ENCODE measurements around the gene ABCD1. TPM values are rescaled to one million over a fixed set of nuclear protein-coding genes. Genes with fewer than 3 reads are reported as not detected.
"Not testable (repeated sequence)": the region's sequence is repeated elsewhere in the genome, so short reads cannot be mapped to it uniquely, and the experiment has no call there.

The ABCD1 gene
- total RNA-seq, 1 experiment from 2014 or later = 1.5 TPM

GRCh38 chrX:153732401-153732800 lies 7.7 kb downstream of the ABCD1 start:
- peak; percentile 28 for DNase-seq (ENCODE audit: low read depth)

DNA sequence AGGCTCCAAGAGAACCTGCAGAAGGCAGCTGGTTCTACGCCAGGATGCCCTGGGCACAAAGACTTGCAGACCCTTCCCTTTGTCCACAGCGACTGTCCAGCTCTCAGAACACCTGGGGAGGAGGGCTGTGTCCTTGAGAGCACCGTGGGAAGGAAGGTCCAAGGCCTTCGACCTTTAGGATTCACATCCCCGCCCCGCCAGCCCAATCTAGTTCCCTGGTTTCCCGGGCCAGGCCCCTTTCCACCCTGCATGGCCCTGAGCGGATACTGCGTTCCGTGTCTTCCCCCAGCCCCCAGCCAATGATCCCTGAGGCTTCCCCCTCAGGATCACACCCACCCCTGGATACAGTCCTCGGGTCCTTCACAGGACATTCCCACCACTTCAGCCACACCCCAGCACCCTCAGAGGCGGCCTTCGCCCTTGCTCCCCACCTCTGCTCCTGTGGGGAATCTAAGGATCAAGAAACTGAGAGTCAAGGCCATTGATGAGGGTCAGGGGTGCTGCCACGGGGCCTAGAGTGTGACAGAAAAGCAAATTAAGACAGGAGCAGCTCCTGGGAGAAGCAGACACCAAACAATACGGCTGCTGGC lies 9.1 kb downstream of the ABCD1 start:
- DNase-seq (ENCODE audit: low read depth) = no peak

DNA sequence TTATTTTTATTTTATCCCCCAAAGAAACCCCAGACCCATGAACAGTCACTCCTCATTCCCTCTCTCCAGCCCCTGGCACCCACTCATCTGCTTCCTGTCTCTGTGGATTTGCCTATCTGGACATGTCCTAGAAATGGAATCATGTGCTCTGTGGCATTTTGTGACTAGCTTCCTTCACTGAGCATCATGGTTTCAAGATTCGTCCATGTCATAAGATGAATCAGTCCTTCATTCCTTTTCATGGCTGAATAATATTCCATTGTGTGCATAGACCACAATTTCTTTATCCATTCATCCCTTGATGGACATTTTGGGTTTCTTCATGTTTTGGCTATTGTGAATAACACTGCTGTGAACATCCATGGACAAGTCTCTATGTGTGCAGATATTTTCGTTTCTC lies 10.2 kb downstream of the ABCD1 start:
- no peak for DNase-seq (ENCODE audit: low read depth)

DNA sequence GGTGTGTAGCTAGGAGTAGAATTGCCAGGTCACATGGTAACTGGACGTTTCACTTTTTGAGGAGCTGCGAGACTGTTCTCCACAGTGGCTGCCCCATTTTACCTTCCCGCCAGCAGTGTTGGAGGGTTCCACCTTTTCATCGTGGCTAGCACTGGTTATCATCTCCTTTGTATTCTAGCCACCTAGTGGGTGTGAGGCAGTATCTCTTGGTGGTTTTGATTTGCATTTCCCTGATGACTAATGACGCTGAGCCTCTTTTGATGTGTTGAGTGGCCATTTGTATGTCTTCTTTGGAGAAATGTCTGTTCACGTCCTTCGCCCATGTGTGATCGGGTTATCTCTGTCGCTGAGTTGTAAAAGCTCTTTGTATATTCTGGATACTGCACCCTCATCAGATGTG lies 10.6 kb downstream of the ABCD1 start:
- DNase-seq (ENCODE audit: low read depth) = peak; percentile 24

GRCh38 chrX:153736071-153736820 lies 11.6 kb downstream of the ABCD1 start:
- DNase-seq (ENCODE audit: low read depth) = no peak

GRCh38 chrX:153736871-153737441 lies 12.3 kb downstream of the ABCD1 start:
- DNase-seq (ENCODE audit: low read depth) = no peak

- DNase-seq (ENCODE audit: low read depth) = no peak
Measured at GRCh38 chrX:153738056-153738605, 13.5 kb downstream of the ABCD1 start.

DNA sequence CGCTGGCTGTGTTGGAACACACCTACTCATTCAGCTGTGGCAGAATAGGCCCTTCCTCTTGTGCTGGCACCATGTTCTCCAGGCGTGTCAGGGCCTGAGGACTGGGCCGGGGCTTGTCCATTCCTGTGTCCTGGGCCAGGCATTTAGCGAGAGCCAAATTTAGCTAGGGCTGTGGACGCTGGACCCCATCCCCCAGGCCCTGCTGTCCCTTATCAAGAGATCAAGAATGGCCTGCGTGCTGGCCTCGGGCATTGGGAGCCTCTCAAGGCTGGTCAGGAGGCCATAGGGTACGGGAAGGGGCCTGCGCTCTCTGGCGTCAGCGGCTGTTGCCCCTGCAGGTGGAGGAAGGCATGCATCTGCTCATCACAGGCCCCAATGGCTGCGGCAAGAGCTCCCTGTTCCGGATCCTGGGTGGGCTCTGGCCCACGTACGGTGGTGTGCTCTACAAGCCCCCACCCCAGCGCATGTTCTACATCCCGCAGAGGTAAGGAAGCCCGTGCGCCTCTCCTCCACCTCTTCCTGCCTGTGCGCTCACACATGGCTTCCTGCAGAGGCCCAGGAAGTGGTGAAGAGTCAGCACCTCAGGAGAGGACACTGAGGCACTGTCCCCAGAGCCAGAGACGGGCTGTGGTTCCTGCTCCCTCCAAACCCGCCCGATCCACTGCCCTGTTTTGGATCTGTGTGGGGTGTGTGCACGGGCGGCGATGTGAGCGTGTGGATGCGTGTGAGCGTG lies 15.3 kb downstream of the ABCD1 start:
- no peak for DNase-seq (ENCODE audit: low read depth)

DNA sequence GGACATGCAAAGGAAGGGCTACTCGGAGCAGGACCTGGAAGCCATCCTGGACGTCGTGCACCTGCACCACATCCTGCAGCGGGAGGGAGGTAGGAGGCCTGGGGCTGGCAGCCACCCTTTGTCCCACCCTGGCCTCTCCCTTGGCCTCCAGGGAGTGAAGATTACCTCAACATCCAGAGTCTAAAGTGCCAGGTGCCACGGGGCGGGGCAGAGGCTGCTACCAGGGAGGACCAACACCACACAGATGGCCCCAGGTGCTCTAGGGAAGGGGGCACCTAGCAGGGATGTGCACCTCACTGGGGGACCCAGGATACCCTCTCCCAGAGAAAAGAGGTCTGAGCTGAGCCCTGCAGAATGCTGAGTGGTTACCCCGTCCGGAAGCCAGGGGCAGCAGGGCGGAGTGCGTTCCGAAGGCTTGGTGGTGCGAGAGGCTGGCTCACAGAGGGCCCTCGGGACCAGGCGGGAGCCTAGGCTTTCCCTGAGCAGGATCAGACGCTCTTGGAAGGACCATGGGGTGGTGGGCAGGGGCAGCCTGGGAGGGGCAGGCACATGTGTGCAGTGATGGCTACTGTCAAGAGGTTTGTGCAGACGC lies 16.1 kb downstream of the ABCD1 start:
- DNase-seq (ENCODE audit: low read depth) = no peak

- no peak for DNase-seq (ENCODE audit: low read depth)
Measured at GRCh38 chrX:153741446-153741845, 16.8 kb downstream of the ABCD1 start.

DNA sequence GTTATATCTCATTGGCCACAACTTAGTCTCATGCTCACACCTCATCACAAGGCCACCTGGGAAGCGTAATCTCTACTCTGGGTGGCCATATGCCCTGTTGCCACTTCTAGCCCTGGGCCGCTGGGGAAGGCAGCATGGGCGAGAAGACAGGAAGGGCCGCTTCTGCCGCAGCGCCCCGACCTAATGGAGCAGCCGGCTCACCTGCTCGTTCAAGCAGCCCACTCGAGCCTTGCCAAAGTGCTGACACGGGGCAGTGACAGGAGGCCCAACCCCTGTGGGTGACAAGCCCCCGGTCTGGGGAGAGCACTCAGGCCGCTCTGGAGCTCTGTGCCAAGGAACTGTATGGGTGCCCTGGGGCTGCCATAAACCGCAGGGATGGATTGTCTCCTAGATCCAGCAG lies 17.5 kb downstream of the ABCD1 start:
- DNase-seq (ENCODE audit: low read depth) = not testable (repeated sequence)

GRCh38 chrX:153742796-153743467 lies 18.3 kb downstream of the ABCD1 start:
- DNase-seq (ENCODE audit: low read depth) = not testable (repeated sequence)

GRCh38 chrX:153743468-153744209 lies 19.0 kb downstream of the ABCD1 start:
- not testable (repeated sequence) for DNase-seq (ENCODE audit: low read depth)

DNA sequence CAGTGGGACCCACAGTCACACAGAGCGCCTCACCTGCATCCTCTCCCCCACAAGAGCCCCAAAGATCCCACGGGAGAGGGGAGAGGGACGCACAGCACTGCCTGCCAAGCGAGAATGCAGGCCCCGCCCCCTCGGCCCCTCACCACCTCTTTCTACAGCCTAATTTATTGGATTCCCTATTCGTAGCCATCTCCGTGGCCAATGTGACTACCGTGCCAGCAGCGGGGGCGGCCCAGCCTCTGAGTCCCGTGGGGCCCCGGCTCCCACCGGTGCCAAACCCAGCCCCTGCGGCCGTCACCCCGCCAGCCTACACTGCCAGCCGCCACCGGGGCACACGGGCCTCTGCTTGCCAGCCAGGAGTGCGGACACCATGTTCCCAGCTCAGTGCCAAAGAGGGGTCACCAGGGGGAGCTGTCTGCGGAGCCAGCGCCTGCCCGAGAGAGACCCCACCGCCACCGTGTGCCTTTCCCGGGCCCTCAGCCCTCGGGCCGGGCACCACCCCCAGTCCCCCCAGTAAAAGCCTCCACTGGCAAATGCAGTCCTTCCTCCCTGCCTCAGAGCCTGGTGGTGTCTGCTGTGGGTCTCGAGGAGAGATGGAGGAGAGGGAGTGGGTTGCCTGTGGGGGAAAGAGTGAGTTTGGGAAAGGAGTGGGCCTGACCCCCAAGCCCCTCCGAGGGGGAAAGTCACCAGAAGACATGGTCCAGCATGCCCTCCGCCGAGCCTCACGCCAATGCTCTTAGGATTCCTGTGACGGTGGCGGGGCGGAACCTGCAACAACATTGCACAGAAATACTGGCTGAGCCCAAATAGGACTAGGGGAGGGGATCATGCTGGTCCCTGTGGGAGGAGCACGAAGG lies 19.8 kb downstream of the ABCD1 start:
- no peak for DNase-seq (ENCODE audit: low read depth)

- DNase-seq (ENCODE audit: low read depth) = not testable (repeated sequence)
Measured at GRCh38 chrX:153745067-153745433, 20.4 kb downstream of the ABCD1 start.

DNA sequence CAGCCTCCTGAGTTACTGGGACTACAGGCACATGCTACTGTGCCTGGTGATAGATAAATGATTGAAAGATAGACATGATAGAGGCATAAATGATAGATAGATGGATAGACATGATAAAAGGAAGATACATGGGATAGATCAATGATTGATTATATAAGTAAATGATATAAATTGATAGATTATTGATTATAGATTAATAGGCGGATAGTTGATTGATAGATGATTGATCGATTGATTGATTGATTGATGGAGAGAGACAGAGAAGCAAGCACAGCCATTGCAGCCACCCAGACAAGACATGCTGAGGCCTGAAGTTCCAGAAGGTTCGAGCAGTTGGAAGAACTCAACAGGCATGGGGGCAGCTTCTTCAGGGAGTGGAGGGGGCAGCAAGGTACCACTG lies 21.7 kb downstream of the ABCD1 start:
- no peak for DNase-seq (ENCODE audit: low read depth)

DNA sequence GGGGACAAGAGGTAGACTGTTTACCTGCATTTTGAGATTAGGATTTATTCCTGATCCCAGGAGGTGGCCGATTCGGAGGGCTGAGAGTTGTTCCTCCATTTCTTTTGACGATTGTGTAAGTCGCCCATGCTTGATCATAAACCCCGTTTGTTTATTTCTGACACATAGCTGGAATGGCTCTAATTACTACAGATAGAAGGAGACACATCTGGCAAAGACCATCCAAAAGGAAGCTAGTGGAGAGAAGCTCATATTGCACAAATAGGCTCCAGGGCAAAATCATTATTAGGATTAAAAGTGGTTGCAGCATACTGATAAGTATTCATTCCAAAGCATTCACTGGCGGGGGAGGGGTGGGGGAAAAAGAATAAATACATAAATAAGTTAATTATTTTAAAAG lies 22.3 kb downstream of the ABCD1 start:
- DNase-seq (ENCODE audit: low read depth) = not testable (repeated sequence)

DNA sequence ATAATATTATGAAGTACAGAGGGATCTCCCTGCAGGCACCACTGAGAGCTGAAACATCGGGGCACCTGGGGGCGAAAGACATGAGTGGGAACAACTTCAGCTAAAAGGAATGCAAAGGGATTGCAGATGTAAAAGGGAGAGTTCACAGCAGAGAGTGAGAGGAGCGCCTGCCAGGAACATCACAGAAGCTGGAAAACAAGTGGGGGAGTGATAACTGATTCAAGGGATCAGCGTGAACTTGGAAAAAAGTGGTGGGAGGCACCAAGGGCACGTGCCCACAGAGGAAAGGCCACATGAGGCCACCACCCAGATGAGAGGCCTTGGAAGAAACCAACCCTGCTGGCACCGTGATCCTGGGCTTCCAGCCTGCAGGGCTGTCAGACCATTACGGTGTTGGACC lies 24.4 kb downstream of the ABCD1 start:
- DNase-seq (ENCODE audit: low read depth) = not testable (repeated sequence)

DNA sequence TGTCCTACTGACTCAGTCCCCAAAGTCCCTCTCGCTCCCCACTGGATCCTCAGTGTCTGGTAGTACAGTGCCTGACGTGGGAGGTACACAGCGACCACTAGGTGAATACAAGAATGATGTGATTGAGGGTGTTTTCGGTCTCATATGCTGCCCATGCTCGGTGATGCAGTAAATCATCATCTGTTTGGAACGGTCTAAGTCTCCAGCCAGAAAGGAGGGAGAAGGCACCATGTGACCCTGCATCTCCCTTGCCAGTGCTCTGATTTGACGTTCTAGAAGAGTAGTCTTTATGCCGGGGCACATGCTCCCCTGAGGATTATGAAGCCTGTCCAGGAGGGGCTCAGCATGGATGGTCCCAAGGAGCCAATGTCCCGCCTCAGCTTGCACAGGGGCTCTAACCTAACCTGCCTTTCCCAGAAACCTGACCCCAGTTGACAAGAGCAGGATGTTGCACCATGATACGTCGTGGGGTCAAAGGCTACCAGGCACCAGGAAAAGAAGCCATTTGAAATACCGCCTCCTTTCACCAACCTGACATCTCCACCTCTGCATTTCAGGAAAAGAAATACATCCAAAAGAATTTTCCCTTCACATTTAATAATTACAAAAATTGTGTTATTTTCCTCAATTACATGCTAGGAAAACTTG lies 25.6 kb downstream of the ABCD1 start:
- DNase-seq (ENCODE audit: low read depth) = no peak

Measured in HT1080 (cell line).